H1 (cell line): Measurements from ENCODE around the gene ADCY5. TPM values are rescaled to one million over a fixed set of nuclear protein-coding genes. Genes with fewer than 3 reads are reported as not detected.

Experiments used
- CTBP2 ChIP-seq: IDR thresholded peaks from 2 replicates; pipeline ENCODE4 v1.7.0; 2011; ENCODE audit warnings: borderline replicate concordance, mild to moderate bottlenecking, moderate library complexity, mixed read lengths, low read length; ENCODE audit not compliant: insufficient read depth, insufficient read length
- JUND ChIP-seq: IDR thresholded peaks from 2 replicates; pipeline ENCODE4 v1.6.1; 2011; ENCODE audit warnings: mild to moderate bottlenecking, improper control_type of control experiment, low read length
- PHF8 ChIP-seq: fragments of 200-600 bp; sonication (generic); conservative IDR thresholded peaks from 2 replicates; pipeline ENCODE4 v1.7.1; 2012; ENCODE audit warnings: low read depth, mild to moderate bottlenecking, inconsistent platforms, low read length, moderate library complexity
- RXRA ChIP-seq: IDR thresholded peaks from 2 replicates; pipeline ENCODE4 v1.6.1; 2011; ENCODE audit warnings: low read depth, mild to moderate bottlenecking, low read length, moderate library complexity; ENCODE audit not compliant: insufficient read depth
- SP2 ChIP-seq: IDR thresholded peaks from 2 replicates; pipeline ENCODE4 v1.6.1; 2012; ENCODE audit warnings: mild to moderate bottlenecking, low read length, inconsistent platforms
- SRF ChIP-seq: IDR thresholded peaks from 2 replicates; pipeline ENCODE4 v1.6.1; 2011; ENCODE audit warnings: mild to moderate bottlenecking, low read depth, low read length, moderate library complexity
- SUZ12 ChIP-seq: fragments of 200-600 bp; sonication (generic); IDR thresholded peaks from 2 replicates; pipeline ENCODE4 v1.6.1; 2012; ENCODE audit warnings: mild to moderate bottlenecking, inconsistent platforms, low read length, moderate library complexity, mixed read lengths
- TEAD4 ChIP-seq: IDR thresholded peaks from 2 replicates; pipeline ENCODE4 v1.6.1; 2012; ENCODE audit warnings: low read depth, low read length, inconsistent platforms, mixed read lengths
- polyA plus RNA-seq, 7 experiments: library from polyadenylated mRNA; depleted of rRNA in 3 of 7; stranded (reverse) in 5 of 7; unstranded in 2 of 7; fragments of >200 nt in 5 of 7; fragments of 200-250 nt in 2 of 7; gene quantifications; 1 replicate in 5 of 7; 2 replicates in 1 of 7; 4 replicates in 1 of 7; pipeline versions ENCODE4 v1.2.1 to v1.2.3, GENCODE V29; 2011 to 2013; ENCODE audit warnings: missing spikeins in 2 of 7, mixed read lengths in 2 of 7
- total RNA-seq: library from RNA; stranded (reverse); fragmentation: NEBNext Ultra II Directional; extraction: Animal tissue kit (Norgen Biotek cat#: 25700); gene quantifications from 2 replicates; pipeline ENCODE4 v1.2.1, GENCODE V29; 2021
- TF ChIP-seq, protein P1 (sequence below): IDR thresholded peaks from 2 replicates; pipeline ENCODE4 v1.6.1; 2011; ENCODE audit warnings: low read depth, mild to moderate bottlenecking, low read length; ENCODE audit not compliant: insufficient read depth

ADCY5 gene
- total and polyA plus RNA-seq, 2 of the 8 experiments (the other 6 are each of a cell fraction or from before 2014, with no cell fraction given), result 18.9 to 40.8 TPM

DNA sequence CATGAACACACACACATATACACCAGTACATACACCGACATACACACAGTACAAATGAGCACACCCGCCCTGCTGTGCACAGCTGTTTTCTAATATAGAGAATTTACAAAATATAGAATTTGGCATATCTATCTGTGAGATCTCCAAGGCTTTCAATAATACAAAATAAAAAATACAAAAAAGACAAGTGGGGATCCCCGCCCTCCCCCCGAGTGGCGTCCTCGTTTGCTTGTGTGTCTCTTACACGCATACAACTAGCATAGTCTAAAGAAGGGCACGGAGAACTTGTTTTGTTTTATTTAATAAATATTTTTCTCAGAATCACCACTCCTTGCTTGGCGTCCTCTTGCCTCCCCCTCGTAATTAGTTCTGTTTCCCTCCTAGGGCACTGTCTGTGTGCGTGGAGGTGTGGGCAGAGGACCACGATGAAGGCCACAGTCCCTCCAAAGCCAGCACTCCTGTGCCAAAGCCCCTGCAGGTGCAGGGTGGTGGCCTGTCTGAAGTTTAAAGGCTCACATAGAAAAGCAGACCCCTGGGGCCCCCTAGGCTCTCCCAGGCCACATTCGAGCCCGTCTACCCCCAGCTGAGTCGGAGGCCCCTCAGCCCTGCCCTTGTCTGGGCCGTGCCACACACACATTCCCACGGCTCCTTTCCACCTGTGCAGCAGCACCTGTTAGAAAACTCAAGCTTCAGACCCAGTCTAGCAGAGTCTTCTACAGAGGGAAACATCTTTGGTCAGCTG lies 165.1 kb downstream of the ADCY5 start (continued):
- TF ChIP-seq PHF8 (no peak), SRF (no peak), CTBP2 (no peak), JUND (no peak), SP2 (no peak), SUZ12 (no peak), TEAD4 (no peak), RXRA (no peak)
- TF ChIP-seq, protein P1, sequence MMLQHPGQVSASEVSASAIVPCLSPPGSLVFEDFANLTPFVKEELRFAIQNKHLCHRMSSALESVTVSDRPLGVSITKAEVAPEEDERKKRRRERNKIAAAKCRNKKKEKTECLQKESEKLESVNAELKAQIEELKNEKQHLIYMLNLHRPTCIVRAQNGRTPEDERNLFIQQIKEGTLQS, result no peak
